SU-DHL-6 (cell line): ENCODE data around the gene PXN.

Experiments
- H2AFZ ChIP-seq: fragments of 200-600 bp; sonication (generic); 2 replicates; pipeline ENCODE4 v1.6.1; 2014; ENCODE audit warnings: low read depth, mild to moderate bottlenecking, moderate library complexity, mixed read lengths, antibody characterized with exemption, low read length; ENCODE audit not compliant: severe bottlenecking
- H3F3A ChIP-seq: fragments of 200-600 bp; shearing (Covaris generic); 2 replicates; pipeline ENCODE4 v1.6.0; 2016; ENCODE audit warnings: antibody characterized with exemption, mild to moderate bottlenecking; ENCODE audit not compliant: insufficient read depth
- H3K27ac ChIP-seq: fragments of 200-600 bp; sonication (generic); 2 replicates; pipeline ENCODE4 v1.5.1; 2016; ENCODE audit warnings: low read depth, mild to moderate bottlenecking, low read length, moderate library complexity, mixed read lengths
- H3K27me3 ChIP-seq: fragments of 200-600 bp; sonication (generic), shearing (Covaris generic); 2 replicates; pipeline ENCODE4 v1.6.0; 2014; ENCODE audit warnings: mild to moderate bottlenecking, low read length
- H3K36me3 ChIP-seq: fragments of 200-600 bp; sonication (generic); 2 replicates; pipeline ENCODE4 v1.6.1; 2014; ENCODE audit warnings: mild to moderate bottlenecking, low read length, mixed read lengths
- H3K4me2 ChIP-seq: fragments of 300-600, 200-600 bp; shearing (Covaris generic), sonication (generic); 2 replicates; pipeline ENCODE4 v1.6.0; 2014; ENCODE audit warnings: low read length, low read depth, mild to moderate bottlenecking; ENCODE audit not compliant: poor library complexity, severe bottlenecking
- H3K4me3 ChIP-seq: fragments of 200-600 bp; sonication (generic); 2 replicates; pipeline ENCODE4 v1.5.1; 2014; ENCODE audit warnings: antibody characterized with exemption, low read length, mild to moderate bottlenecking, mixed read lengths; ENCODE audit not compliant: insufficient read depth, poor library complexity, severe bottlenecking
- H3K79me2 ChIP-seq: fragments of 200-600 bp; sonication (generic); 2 replicates; pipeline ENCODE4 v1.6.1; 2014; ENCODE audit warnings: mild to moderate bottlenecking, low read length, moderate library complexity; ENCODE audit not compliant: insufficient read depth
- H3K9ac ChIP-seq: fragments of 200-600 bp; sonication (generic); 2 replicates; pipeline ENCODE4 v1.7.0; 2014; ENCODE audit warnings: mild to moderate bottlenecking, low read length
- H3K9me2 ChIP-seq: fragments of 200-600 bp; sonication (generic); replicated peaks from 2 replicates; pipeline ENCODE4 v1.6.1; 2014; ENCODE audit warnings: low read length; ENCODE audit not compliant: insufficient read depth
- H3K9me3 ChIP-seq: fragments of 200-600 bp; sonication (generic); 2 replicates; pipeline ENCODE4 v1.6.1; 2014; ENCODE audit warnings: low read length, mixed read lengths; ENCODE audit not compliant: insufficient read depth
- H4K20me1 ChIP-seq: fragments of 200-600 bp; sonication (generic); 2 replicates; pipeline ENCODE4 v1.6.1; 2014; ENCODE audit warnings: low read depth, mild to moderate bottlenecking, antibody characterized with exemption, low read length, moderate library complexity, mixed read lengths
- CTCF ChIP-seq: fragments of 200-600 bp; sonication (generic); IDR thresholded peaks from one replicate; pipeline ENCODE4 v1.5.1; 2017; ENCODE audit warnings: antibody characterized with exemption, mild to moderate bottlenecking, low read length, moderate library complexity; ENCODE audit not compliant: insufficient read depth, poor library complexity, severe bottlenecking
- EZH2phosphoT487 ChIP-seq: fragments of 200-600 bp; sonication (generic), shearing (Covaris generic); conservative IDR thresholded peaks from 2 replicates; pipeline ENCODE4 v1.6.1; 2018; ENCODE audit warnings: mild to moderate bottlenecking, antibody characterized with exemption, low read length, moderate library complexity, mixed read lengths

Gene PXN

GRCh38 chr12:120265473-120266179 is at the start of gene PXN:
PXN (minus strand) TSS chr12:120265730; CDS start chr12:120265629, 101 bp downstream.
- peak within 1 kb of the TSS; percentile 70 for H3K4me2 ChIP-seq
- H3K9me3 ChIP-seq = no peaks in the 10 kb centered on the region
- peak within 1 kb of the TSS; percentile 84 for H2AFZ ChIP-seq
- no peaks in the 10 kb centered on the region for H3K36me3 ChIP-seq
- H3K4me3 ChIP-seq = peak within 1 kb of the TSS; percentile 68
- TF ChIP-seq CTCF (peak; percentile 78), EZH2phosphoT487 (no peak)
- no peaks in the 10 kb centered on the region for H3K9me2 ChIP-seq
- H3K27ac ChIP-seq = no peak within 1 kb of the TSS
- H3F3A ChIP-seq = no peaks in the 10 kb centered on the region
- no peaks in the 10 kb centered on the region for H4K20me1 ChIP-seq
- H3K9ac ChIP-seq = peak within 1 kb of the TSS; percentile 75
- H3K27me3 ChIP-seq = no peaks in the 10 kb centered on the region
- H3K79me2 ChIP-seq = no peaks in the 10 kb centered on the region

GRCh38 chr12:120314220-120314619 is 48.7 kb upstream of the PXN start:
- H3K9me2 ChIP-seq = no peaks in the 10 kb centered on the region
- TF ChIP-seq EZH2phosphoT487 (no peak), CTCF (peak; percentile 42)
- no peak overlapping the region for H2AFZ ChIP-seq
- no peak overlapping the region for H3K27ac ChIP-seq
- H3K4me3 ChIP-seq = no peak overlapping the region
- no peak overlapping the region for H3K4me2 ChIP-seq
- H4K20me1 ChIP-seq = no peaks in the 10 kb centered on the region
- H3K36me3 ChIP-seq = no peaks in the 10 kb centered on the region
- no peaks in the 10 kb centered on the region for H3F3A ChIP-seq
- no peaks in the 10 kb centered on the region for H3K27me3 ChIP-seq
- H3K9me3 ChIP-seq = no peaks in the 10 kb centered on the region
- no peak overlapping the region for H3K9ac ChIP-seq
- H3K79me2 ChIP-seq = no peaks in the 10 kb centered on the region

GRCh38 chr12:120301962-120302815 is 36.7 kb upstream of the PXN start, which contains the start of gene SIRT4:
SIRT4 (plus strand) TSS chr12:120302321; CDS start chr12:120303562, 1,241 bp downstream.
- Histone ChIP-seq H3F3A (no peaks in the 10 kb centered on the region), H3K36me3 (no peaks in the 10 kb centered on the region), H4K20me1 (no peaks in the 10 kb centered on the region), H3K9me2 (no peaks in the 10 kb centered on the region), H3K9ac (peak within 1 kb of the TSS; percentile 61), H3K27ac (no peak within 1 kb of the TSS), H3K27me3 (no peaks in the 10 kb centered on the region), H3K79me2 (no peaks in the 10 kb centered on the region), H3K4me2 (peak within 1 kb of the TSS; percentile 65), H3K9me3 (no peaks in the 10 kb centered on the region), H3K4me3 (peak within 1 kb of the TSS; percentile 67), H2AFZ (peak within 1 kb of the TSS; percentile 98)
- TF ChIP-seq CTCF (peak; percentile 85), EZH2phosphoT487 (no peak)
